Parathyroid adenoma (tissue), 2 donors: Measurements from ENCODE around the gene VAV1.
A peak's percentile ranks its signal among the peaks of the same experiment; 100 is the strongest.
"Not testable (repeated sequence)": the region's sequence is repeated elsewhere in the genome, so short reads cannot be mapped to it uniquely, and the experiment has no call there.

ENCODE experiments used
- H2AFZ ChIP-seq: fragments of 300-600 bp; sonication (generic); one replicate; pipeline ENCODE4 v1.7.0; 2017; ENCODE audit warnings: antibody characterized with exemption, mild to moderate bottlenecking
- H3K27ac ChIP-seq: fragments of 300-600 bp; sonication (generic); one replicate; pipeline ENCODE4 v1.7.0; 2017
- H3K27me3 ChIP-seq: fragments of 300-600 bp; sonication (generic); one replicate; pipeline ENCODE4 v1.7.0; 2017; ENCODE audit warnings: low read length; ENCODE audit not compliant: control insufficient read depth, insufficient read depth
- H3K36me3 ChIP-seq: fragments of 300-600 bp; sonication (generic); one replicate; pipeline ENCODE4 v1.7.0; 2017; ENCODE audit warnings: low read length; ENCODE audit not compliant: control insufficient read depth, insufficient read depth
- H3K4me1 ChIP-seq: fragments of 300-600 bp; sonication (generic); one replicate; pipeline ENCODE4 v1.7.0; 2017; ENCODE audit warnings: control low read depth
- H3K4me2 ChIP-seq: fragments of 300-600 bp; sonication (generic); one replicate; pipeline ENCODE4 v1.7.0; 2017; ENCODE audit warnings: low read length
- H3K4me3 ChIP-seq: fragments of 300-600 bp; sonication (generic); one replicate; pipeline ENCODE4 v1.7.0; 2017; ENCODE audit warnings: low read depth, low read length
- H3K79me2 ChIP-seq: fragments of 300-600 bp; sonication (generic); one replicate; pipeline ENCODE4 v1.7.0; 2017; ENCODE audit warnings: control low read depth
- H3K9ac ChIP-seq: fragments of 300-600 bp; sonication (generic); one replicate; pipeline ENCODE4 v1.7.0; 2017; ENCODE audit warnings: mild to moderate bottlenecking
- H3K9me3 ChIP-seq: fragments of 300-600 bp; sonication (generic); one replicate; pipeline ENCODE4 v1.7.0; 2017; ENCODE audit warnings: low read length; ENCODE audit not compliant: control insufficient read depth
- TF ChIP-seq, protein P1 (sequence below): fragments of 300-600 bp; sonication (generic); IDR thresholded peaks from one replicate; pipeline ENCODE4 v1.7.0; 2017; ENCODE audit warnings: antibody characterized with exemption, mild to moderate bottlenecking
- donor health status: primary hyperparathyroidism.

Gene VAV1

DNA sequence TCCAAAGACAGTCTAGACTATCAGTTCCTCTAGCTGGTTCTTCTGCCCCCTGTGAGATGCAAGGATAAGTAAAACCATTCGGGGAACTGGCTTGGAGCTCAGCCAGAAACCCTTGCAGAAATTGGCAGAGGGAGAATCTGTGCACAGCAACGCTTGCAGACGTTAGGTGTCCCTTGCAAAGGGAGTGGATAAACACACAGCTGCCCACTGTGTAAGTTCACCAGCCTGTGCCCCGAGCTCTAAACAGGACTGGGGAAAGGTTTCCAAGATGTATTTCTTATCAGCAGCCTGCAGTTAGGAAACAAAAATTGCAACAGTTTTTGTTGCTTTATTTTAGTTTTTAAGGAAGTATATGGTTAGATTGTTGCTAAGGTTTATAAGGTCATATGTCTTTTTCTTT is 95.8 kb downstream of the VAV1 start:
- no peak overlapping the region for H3K9ac ChIP-seq
- H3K27ac ChIP-seq: peak overlapping the region; percentile 83
- no peak overlapping the region for H3K4me2 ChIP-seq
- TF ChIP-seq, protein P1, sequence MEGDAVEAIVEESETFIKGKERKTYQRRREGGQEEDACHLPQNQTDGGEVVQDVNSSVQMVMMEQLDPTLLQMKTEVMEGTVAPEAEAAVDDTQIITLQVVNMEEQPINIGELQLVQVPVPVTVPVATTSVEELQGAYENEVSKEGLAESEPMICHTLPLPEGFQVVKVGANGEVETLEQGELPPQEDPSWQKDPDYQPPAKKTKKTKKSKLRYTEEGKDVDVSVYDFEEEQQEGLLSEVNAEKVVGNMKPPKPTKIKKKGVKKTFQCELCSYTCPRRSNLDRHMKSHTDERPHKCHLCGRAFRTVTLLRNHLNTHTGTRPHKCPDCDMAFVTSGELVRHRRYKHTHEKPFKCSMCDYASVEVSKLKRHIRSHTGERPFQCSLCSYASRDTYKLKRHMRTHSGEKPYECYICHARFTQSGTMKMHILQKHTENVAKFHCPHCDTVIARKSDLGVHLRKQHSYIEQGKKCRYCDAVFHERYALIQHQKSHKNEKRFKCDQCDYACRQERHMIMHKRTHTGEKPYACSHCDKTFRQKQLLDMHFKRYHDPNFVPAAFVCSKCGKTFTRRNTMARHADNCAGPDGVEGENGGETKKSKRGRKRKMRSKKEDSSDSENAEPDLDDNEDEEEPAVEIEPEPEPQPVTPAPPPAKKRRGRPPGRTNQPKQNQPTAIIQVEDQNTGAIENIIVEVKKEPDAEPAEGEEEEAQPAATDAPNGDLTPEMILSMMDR: no peak
- H3K4me3 ChIP-seq: no peak overlapping the region
- no peaks in the 10 kb centered on the region for H3K9me3 ChIP-seq
- no peaks in the 10 kb centered on the region for H3K36me3 ChIP-seq
- H3K79me2 ChIP-seq: no peaks in the 10 kb centered on the region
- no peak overlapping the region for H2AFZ ChIP-seq
- peaks cover 18% of the 10 kb centered on the region for H3K4me1 ChIP-seq
- no peaks in the 10 kb centered on the region for H3K27me3 ChIP-seq

DNA sequence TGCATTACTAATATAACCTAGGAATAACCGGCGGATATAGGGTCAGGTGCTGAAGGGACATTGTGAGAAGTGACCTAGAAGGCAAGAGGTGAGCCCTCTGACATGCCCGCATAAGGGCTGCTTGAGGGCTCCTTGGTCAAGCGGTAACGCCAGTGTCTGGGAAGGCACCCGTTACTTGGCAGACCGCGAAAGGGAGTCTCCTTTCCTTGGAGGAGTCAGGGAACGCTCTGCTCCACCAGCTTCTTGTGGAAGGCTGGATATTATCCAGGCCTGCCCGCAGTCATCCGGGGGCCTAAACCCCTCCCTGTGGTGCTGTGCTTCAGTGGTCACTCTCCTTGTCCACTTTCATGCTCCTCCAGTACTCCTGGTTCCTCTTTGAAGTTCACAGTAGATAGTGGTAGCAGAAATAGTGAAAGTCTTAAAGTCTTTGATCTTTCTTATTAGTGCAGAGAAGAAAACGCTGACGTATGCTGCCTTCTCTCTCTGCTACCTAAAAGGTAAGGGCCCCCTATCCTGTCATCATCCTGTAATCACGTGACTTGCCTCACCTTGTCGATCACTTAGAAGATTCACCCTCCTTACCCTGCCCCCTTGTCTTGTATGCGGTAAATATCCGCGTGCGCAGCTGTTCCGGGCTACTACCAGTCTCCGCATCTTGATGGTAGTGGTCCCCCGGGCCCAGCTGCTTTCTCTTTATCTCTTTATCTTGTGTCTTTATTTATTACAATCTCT is 96.8 kb downstream of the VAV1 start:
- H3K4me2 ChIP-seq, H3K9ac ChIP-seq, H3K4me3 ChIP-seq, H3K9me3 ChIP-seq, H3K27me3 ChIP-seq, H3K36me3 ChIP-seq, H3K79me2 ChIP-seq: not testable (repeated sequence)
- peaks cover 18% of the 10 kb centered on the region for H3K4me1 ChIP-seq
- peak overlapping the region; percentile 83 for H3K27ac ChIP-seq
- H2AFZ ChIP-seq: peak overlapping the region; percentile 67

DNA sequence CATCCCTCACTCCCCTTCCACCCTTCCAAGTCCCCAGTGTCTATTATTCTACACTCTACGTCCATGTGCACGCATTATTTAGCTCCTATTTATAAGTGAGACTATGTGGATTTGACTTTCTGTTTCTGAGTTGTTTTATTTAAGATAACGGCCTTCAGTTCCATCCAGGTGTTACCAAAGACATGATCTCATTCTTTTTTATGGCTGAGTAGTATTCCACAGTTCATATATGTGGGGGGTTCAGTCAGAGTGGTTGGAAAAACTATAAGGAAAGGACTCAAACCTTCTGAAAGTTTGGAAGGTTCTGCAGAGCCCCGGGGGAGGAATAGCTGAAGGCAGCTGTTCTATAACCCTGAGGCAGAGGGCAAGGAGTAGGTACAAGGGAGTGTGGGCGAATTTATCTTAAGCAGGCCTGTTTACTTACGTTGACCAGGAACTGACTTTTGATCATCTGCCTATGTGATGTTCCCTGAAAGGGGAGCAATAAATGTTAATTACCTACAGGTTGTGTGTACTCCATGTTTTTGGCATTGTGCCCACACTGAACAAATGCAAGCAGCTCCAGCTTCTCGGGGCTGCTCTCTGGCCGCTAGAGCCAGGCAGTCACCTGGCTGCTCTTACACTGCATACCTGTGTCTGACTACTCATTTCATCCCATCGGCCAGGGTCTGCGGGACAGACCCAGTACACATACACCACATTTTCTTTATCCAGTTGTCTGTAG is 101.4 kb downstream of the VAV1 start:
- H3K27ac ChIP-seq: no peak overlapping the region
- H2AFZ ChIP-seq: no peak overlapping the region
- H3K27me3 ChIP-seq: no peaks in the 10 kb centered on the region
- H3K9ac ChIP-seq: no peak overlapping the region
- H3K9me3 ChIP-seq: no peaks in the 10 kb centered on the region
- no peak overlapping the region for H3K4me3 ChIP-seq
- H3K4me1 ChIP-seq: peaks cover under 1% of the 10 kb centered on the region
- TF ChIP-seq, protein P1: no peak
- no peaks in the 10 kb centered on the region for H3K36me3 ChIP-seq
- no peaks in the 10 kb centered on the region for H3K79me2 ChIP-seq
- no peak overlapping the region for H3K4me2 ChIP-seq

DNA sequence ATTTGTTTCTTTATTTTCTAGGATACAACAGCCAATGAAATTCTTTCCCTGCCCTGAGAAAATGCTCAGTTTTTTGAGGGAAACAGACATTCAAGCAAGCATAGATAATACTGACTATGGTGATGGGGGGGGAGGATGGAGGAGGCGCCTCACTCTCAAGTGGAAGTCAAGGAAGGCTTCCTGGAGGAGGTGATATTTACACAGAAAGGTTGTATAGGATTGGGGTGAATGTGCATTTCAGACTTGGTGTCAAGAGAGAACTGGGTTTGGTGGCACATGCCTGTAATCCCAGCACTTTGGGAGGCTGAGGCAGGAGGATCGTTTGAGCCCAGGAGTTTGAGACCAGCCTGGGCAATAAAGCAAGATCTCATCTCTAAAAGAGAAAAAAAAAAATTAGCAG is 102.7 kb downstream of the VAV1 start:
- Histone ChIP-seq H3K27ac (no peak overlapping the region), H3K4me1 (no peaks in the 10 kb centered on the region), H3K4me2 (no peak overlapping the region), H3K36me3 (no peaks in the 10 kb centered on the region), H3K9ac (no peak overlapping the region), H3K79me2 (no peaks in the 10 kb centered on the region), H3K9me3 (no peaks in the 10 kb centered on the region), H3K4me3 (no peak overlapping the region), H2AFZ (no peak overlapping the region), H3K27me3 (no peaks in the 10 kb centered on the region)
- TF ChIP-seq, protein P1: no peak

DNA sequence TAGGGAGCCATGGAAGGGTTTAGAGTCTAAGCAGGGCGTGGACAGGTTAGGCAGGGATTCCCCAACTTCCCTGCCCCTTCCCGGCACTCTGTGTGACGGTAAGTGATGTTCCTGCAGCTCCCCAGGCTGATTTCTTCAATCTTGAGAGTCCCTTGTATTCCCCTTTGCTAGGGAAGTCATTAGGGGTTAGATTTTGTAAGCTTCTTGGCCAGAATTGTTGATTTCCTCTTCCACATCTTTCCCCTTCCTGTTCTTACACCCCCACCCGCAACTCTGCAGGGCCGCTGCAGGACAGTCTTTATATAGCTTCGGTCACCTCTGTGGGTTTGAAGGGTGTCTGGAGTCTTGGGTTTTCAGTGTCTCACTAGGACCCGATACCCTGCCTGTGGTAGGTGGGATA is 104.2 kb downstream of the VAV1 start:
- no peaks in the 10 kb centered on the region for H3K27me3 ChIP-seq
- no peak overlapping the region for H3K27ac ChIP-seq

More for the DNA sequence above, 104.2 kb downstream of the VAV1 start:
- Histone ChIP-seq H3K79me2 (no peaks in the 10 kb centered on the region), H3K36me3 (no peaks in the 10 kb centered on the region), H3K9me3 (no peaks in the 10 kb centered on the region), H3K4me1 (no peaks in the 10 kb centered on the region), H2AFZ (no peak overlapping the region), H3K9ac (no peak overlapping the region), H3K4me2 (no peak overlapping the region), H3K4me3 (no peak overlapping the region)
- TF ChIP-seq, protein P1: no peak
